K562 (cell line): ENCODE data around the gene FBXW7. TPM values are rescaled to one million over a fixed set of nuclear protein-coding genes. Genes with fewer than 3 reads are reported as not detected.

Experiments used
- BACH1 ChIP-seq: fragments of 200-800 bp; sonication (Bioruptor generic); IDR thresholded peaks from 2 replicates; pipeline ENCODE4 v1.6.1; 2016; ENCODE audit warnings: missing genetic modification characterization, missing compliant biosample characterization
- CBX1 ChIP-seq: sonication (generic); IDR thresholded peaks from 2 replicates; pipeline ENCODE4 v1.6.1; 2016; ENCODE audit warnings: antibody characterized with exemption, low read depth, mild to moderate bottlenecking
- COPS2 ChIP-seq: fragments of 450-650 bp; conservative IDR thresholded peaks from 2 replicates; pipeline ENCODE4 v1.6.1; 2016; ENCODE audit warnings: mild to moderate bottlenecking, moderate library complexity
- CREBBP ChIP-seq: IDR thresholded peaks from one replicate; pipeline ENCODE4 v1.6.1; 2012; ENCODE audit warnings: low read depth, mild to moderate bottlenecking, control low read depth, inconsistent platforms, low read length
- GATAD2A ChIP-seq: fragments of 450-650 bp; IDR thresholded peaks from 2 replicates; pipeline ENCODE4 v1.6.1; 2017
- HNRNPH1 ChIP-seq: fragments of 200-400 bp; formaldehyde crosslinking; optimal IDR thresholded peaks from 2 replicates; pipeline ENCODE3; 2017; ENCODE audit warnings: low read depth, mild to moderate bottlenecking, low read length, moderate library complexity
- HOXB6 ChIP-seq: fragments of 250-450 bp; sonication (Bioruptor Pico); IDR thresholded peaks from 2 replicates; pipeline ENCODE4 v1.5.1; 2022; ENCODE audit warnings: mild to moderate bottlenecking, borderline replicate concordance
- ILK ChIP-seq: fragments of 450-650 bp; IDR thresholded peaks from 2 replicates; pipeline ENCODE4 v1.6.1; 2016; ENCODE audit warnings: missing genetic modification characterization, low read depth, mild to moderate bottlenecking, missing compliant biosample characterization, moderate library complexity, borderline replicate concordance
- MYC ChIP-seq, 2 experiments: fragments of 250-450 bp in 1 of 2; sonication (Bioruptor Pico) in 1 of 2; IDR thresholded peaks; 2 replicates each; pipeline versions ENCODE4 v1.5.1 to v1.6.1; 2012 to 2021; ENCODE audit warnings: low read depth in 2 of 2, borderline replicate concordance in 1 of 2, improper control_type of control experiment in 1 of 2, low read length in 1 of 2, mild to moderate bottlenecking in 1 of 2, moderate library complexity in 1 of 2
- NFXL1 ChIP-seq: fragments of 450-650 bp; formaldehyde crosslinking; IDR thresholded peaks from 2 replicates; pipeline ENCODE4 v1.4.0; 2021; ENCODE audit warnings: mild to moderate bottlenecking
- TAF1 ChIP-seq: IDR thresholded peaks from 2 replicates; pipeline ENCODE4 v1.6.1; 2011; ENCODE audit warnings: mild to moderate bottlenecking, low read length, moderate library complexity; ENCODE audit not compliant: insufficient read depth, control insufficient read depth, severe bottlenecking; ENCODE audit errors: extremely low read depth
- TARDBP ChIP-seq: fragments of 450-650 bp; IDR thresholded peaks from 2 replicates; pipeline ENCODE4 v1.6.1; 2016
- TEAD2 ChIP-seq: fragments of 450-650 bp; IDR thresholded peaks from 2 replicates; pipeline ENCODE4 v1.6.1; 2016; ENCODE audit warnings: missing genetic modification characterization, control low read depth, missing compliant biosample characterization
- YY1 ChIP-seq, 3 experiments: IDR thresholded peaks; 2 replicates each; pipeline ENCODE4 v1.6.1; 2011; ENCODE audit warnings: low read length in 2 of 3, mild to moderate bottlenecking in 2 of 3, moderate library complexity in 2 of 3, borderline replicate concordance in 1 of 3, control low read depth in 1 of 3, low read depth in 1 of 3; ENCODE audit not compliant: insufficient read depth in 3 of 3, insufficient replicate concordance in 2 of 3, control insufficient read depth in 1 of 3, insufficient read length in 1 of 3; ENCODE audit errors: extremely low read depth in 1 of 3
- ZC3H8 ChIP-seq: fragments of 450-650 bp; IDR thresholded peaks from 2 replicates; pipeline ENCODE4 v1.6.1; 2017
- ZNF143 ChIP-seq: sonication (generic); formaldehyde crosslinking; IDR thresholded peaks from 2 replicates; pipeline ENCODE4 v1.9.0; 2022; ENCODE audit warnings: mild to moderate bottlenecking, missing genetic modification reagents
- ZNF232 ChIP-seq: sonication (generic); formaldehyde crosslinking; IDR thresholded peaks from 2 replicates; pipeline ENCODE4 v1.8.0; 2022; ENCODE audit warnings: mild to moderate bottlenecking, missing genetic modification reagents
- ZNF316 ChIP-seq: fragments of 450-650 bp; IDR thresholded peaks from 2 replicates; pipeline ENCODE4 v1.6.1; 2016
- ZNF561 ChIP-seq: fragments of 450-650 bp; formaldehyde crosslinking; conservative IDR thresholded peaks from 2 replicates; pipeline ENCODE4 v1.4.0; 2020; ENCODE audit warnings: mild to moderate bottlenecking, moderate library complexity
- ZNF780A ChIP-seq: fragments of 250-450 bp; sonication (Bioruptor Pico); IDR thresholded peaks from 2 replicates; pipeline ENCODE4 v1.5.0; 2021; ENCODE audit warnings: mild to moderate bottlenecking
- polyA plus RNA-seq, 8 experiments: library from polyadenylated mRNA; depleted of rRNA in 4 of 8; stranded (reverse) in 5 of 8; unstranded in 3 of 8; fragments of >200 nt; fragmentation: Nextera tagmentation in 2 of 8; fragmentation: Illumina TruSeq in 1 of 8; extraction: Ambion mirVana in 2 of 8; extraction: Trizol in 1 of 8; gene quantifications; 2 replicates each; pipeline versions ENCODE4 v1.2.1 to v1.2.3, GENCODE V29; 2011 to 2014; ENCODE audit warnings: inconsistent platforms in 1 of 8, missing spikeins in 1 of 8
- total RNA-seq, 7 experiments: library from RNA; depleted of rRNA in 6 of 7; stranded (reverse); fragments of >200 nt in 6 of 7; fragmentation: Illumina TruSeq in 2 of 7; extraction: Trizol in 2 of 7; gene quantifications; 2 replicates each; pipeline versions ENCODE4 v1.2.1 to v1.2.3, GENCODE V29; 2011 to 2021; ENCODE audit warnings: low replicate concordance in 1 of 7
- TF ChIP-seq, protein P1 (sequence below): fragments of 250-450 bp; sonication (Bioruptor Pico); IDR thresholded peaks from 2 replicates; pipeline ENCODE4 v1.4.0; 2020; ENCODE audit warnings: mild to moderate bottlenecking
- TF ChIP-seq, protein P2 (sequence below): sonication (generic); formaldehyde crosslinking; IDR thresholded peaks from 2 replicates; pipeline ENCODE4 v1.8.0; 2022; ENCODE audit warnings: mild to moderate bottlenecking, missing genetic modification reagents

Gene FBXW7
- total and polyA plus RNA-seq, 9 of the 15 experiments (the other 6 are each of a cell fraction or from before 2014, with no cell fraction given) = 6.8 to 44.2 (median 16.4) TPM

DNA sequence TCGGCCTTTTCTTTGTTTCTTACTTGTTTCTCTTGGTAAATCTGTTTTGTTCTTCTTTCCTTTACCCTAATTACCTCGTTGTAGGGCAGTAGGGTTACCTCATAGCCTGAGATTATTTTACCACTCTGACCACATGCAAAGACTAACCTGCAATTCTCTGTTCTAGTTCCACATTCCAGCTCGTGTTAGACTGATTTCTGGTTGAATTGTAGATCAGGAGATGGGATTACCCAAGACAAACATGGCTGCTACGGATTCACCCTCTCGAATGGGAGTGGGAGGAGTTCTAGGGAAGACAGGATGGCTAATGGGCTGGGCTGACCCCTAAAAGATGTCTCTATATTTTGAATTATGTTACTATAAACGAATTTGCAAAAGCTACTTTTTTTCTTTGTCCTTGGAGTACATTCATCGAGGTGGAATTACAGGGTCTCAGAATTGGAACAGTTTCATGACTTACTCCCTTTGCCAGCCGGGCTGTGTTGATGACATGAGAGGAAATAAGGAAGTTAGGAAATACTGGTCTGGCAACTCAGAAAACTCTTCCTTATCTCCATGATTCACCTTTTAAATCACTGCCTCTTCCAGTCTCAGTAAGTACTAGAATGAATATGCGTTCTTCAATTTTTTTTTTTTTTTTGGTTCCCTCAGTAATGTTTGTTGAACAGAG, 36.7 kb upstream of the FBXW7 start (continued):
- TF ChIP-seq, protein P1, sequence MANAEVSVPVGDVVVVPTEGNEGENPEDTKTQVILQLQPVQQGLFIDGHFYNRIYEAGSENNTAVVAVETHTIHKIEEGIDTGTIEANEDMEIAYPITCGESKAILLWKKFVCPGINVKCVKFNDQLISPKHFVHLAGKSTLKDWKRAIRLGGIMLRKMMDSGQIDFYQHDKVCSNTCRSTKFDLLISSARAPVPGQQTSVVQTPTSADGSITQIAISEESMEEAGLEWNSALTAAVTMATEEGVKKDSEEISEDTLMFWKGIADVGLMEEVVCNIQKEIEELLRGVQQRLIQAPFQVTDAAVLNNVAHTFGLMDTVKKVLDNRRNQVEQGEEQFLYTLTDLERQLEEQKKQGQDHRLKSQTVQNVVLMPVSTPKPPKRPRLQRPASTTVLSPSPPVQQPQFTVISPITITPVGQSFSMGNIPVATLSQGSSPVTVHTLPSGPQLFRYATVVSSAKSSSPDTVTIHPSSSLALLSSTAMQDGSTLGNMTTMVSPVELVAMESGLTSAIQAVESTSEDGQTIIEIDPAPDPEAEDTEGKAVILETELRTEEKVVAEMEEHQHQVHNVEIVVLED (CRISPR knock-in tag) = no peak
- no peak for TF ChIP-seq ZNF316
- no peak for TF ChIP-seq TEAD2 (tag)
- no peak for TF ChIP-seq NFXL1 (CRISPR knock-in tag)
- no peak for TF ChIP-seq ZC3H8
- no peak for TF ChIP-seq GATAD2A
- no peak for TF ChIP-seq HOXB6 (CRISPR knock-in tag)
- TF ChIP-seq HNRNPH1 = no peak
- no peak; the same call in 1 of the 2 replicates for TF ChIP-seq TARDBP
- no peak for TF ChIP-seq TAF1
- TF ChIP-seq CBX1 = no peak
- 0 out of 2 replicates have a peak, but pooled peaks have one; percentile 22 for TF ChIP-seq MYC (IDR thresholded peaks at IDR 0.05; ENCODE audit: low read depth, low read length)
- no peak for TF ChIP-seq MYC (CRISPR knock-in tag; IDR thresholded peaks at IDR 0.05; ENCODE audit: borderline replicate concordance, low read depth)
- no peak for TF ChIP-seq ILK (tag)
- TF ChIP-seq ZNF561 (CRISPR knock-in tag) = no peak
- TF ChIP-seq, protein P2, sequence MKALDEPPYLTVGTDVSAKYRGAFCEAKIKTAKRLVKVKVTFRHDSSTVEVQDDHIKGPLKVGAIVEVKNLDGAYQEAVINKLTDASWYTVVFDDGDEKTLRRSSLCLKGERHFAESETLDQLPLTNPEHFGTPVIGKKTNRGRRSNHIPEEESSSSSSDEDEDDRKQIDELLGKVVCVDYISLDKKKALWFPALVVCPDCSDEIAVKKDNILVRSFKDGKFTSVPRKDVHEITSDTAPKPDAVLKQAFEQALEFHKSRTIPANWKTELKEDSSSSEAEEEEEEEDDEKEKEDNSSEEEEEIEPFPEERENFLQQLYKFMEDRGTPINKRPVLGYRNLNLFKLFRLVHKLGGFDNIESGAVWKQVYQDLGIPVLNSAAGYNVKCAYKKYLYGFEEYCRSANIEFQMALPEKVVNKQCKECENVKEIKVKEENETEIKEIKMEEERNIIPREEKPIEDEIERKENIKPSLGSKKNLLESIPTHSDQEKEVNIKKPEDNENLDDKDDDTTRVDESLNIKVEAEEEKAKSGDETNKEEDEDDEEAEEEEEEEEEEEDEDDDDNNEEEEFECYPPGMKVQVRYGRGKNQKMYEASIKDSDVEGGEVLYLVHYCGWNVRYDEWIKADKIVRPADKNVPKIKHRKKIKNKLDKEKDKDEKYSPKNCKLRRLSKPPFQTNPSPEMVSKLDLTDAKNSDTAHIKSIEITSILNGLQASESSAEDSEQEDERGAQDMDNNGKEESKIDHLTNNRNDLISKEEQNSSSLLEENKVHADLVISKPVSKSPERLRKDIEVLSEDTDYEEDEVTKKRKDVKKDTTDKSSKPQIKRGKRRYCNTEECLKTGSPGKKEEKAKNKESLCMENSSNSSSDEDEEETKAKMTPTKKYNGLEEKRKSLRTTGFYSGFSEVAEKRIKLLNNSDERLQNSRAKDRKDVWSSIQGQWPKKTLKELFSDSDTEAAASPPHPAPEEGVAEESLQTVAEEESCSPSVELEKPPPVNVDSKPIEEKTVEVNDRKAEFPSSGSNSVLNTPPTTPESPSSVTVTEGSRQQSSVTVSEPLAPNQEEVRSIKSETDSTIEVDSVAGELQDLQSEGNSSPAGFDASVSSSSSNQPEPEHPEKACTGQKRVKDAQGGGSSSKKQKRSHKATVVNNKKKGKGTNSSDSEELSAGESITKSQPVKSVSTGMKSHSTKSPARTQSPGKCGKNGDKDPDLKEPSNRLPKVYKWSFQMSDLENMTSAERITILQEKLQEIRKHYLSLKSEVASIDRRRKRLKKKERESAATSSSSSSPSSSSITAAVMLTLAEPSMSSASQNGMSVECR (CRISPR knock-in tag) = no peak
- no peak for TF ChIP-seq ZNF143 (CRISPR knock-in tag)
- TF ChIP-seq ZNF232 (CRISPR knock-in tag) = no peak
- TF ChIP-seq BACH1 (tag) = no peak; the same call in 1 of the 2 replicates
- no peak for TF ChIP-seq ZNF780A
- no peak for TF ChIP-seq COPS2
- TF ChIP-seq YY1 (IDR thresholded peaks at IDR 0.05; ENCODE audit: borderline replicate concordance in 1 of 3, control insufficient read depth in 1 of 3, extremely low read depth in 1 of 3, insufficient read depth in 3 of 3, insufficient read length in 1 of 3, insufficient replicate concordance in 2 of 3, low read depth in 1 of 3, low read length in 2 of 3) = peak in 2 of 3 experiments; percentile 15 to 62
- TF ChIP-seq CREBBP = no peak
